GM18519 (cell line): ENCODE data around the gene RASAL2.
A peak's percentile ranks its signal among the peaks of the same experiment; 100 is the strongest.
"Not testable (repeated sequence)": the region's sequence is repeated elsewhere in the genome, so short reads cannot be mapped to it uniquely, and the experiment has no call there.

Experiments used
- ATAC-seq: cut with Tn5 transposase; IDR thresholded peaks from one replicate; pipeline ENCODE4 v1.9.1; 2021; ENCODE audit warnings: mild to moderate bottlenecking, moderate library complexity; ENCODE audit not compliant: unreplicated experiment, low FRiP score

The RASAL2 gene

GRCh38 chr1:178500091-178500770 is 406.3 kb downstream of the RASAL2 start:
- no peak for ATAC-seq

- ATAC-seq, result no peak
Observed at GRCh38 chr1:178500936-178501554, 407.1 kb downstream of the RASAL2 start.

- ATAC-seq, result peak; percentile 89
Observed at GRCh38 chr1:178501705-178502329, 407.9 kb downstream of the RASAL2 start.

GRCh38 chr1:178502330-178502714 is 408.4 kb downstream of the RASAL2 start:
- no peak for ATAC-seq

- ATAC-seq, result no peak
Observed at GRCh38 chr1:178502856-178503255, 409.0 kb downstream of the RASAL2 start.

- not testable (repeated sequence) for ATAC-seq
Observed at GRCh38 chr1:178503316-178503715, 409.4 kb downstream of the RASAL2 start.

- no peak for ATAC-seq
Observed at GRCh38 chr1:178503849-178504248, 409.9 kb downstream of the RASAL2 start.

GRCh38 chr1:178504286-178504685 is 410.4 kb downstream of the RASAL2 start:
- no peak for ATAC-seq

GRCh38 chr1:178506177-178506576 is 412.3 kb downstream of the RASAL2 start:
- no peak for ATAC-seq

GRCh38 chr1:178506669-178507068 is 412.8 kb downstream of the RASAL2 start:
- ATAC-seq, result no peak

- no peak for ATAC-seq
Observed at GRCh38 chr1:178509414-178510007, 415.6 kb downstream of the RASAL2 start.

GRCh38 chr1:178510155-178510554 is 416.3 kb downstream of the RASAL2 start:
- no peak for ATAC-seq

GRCh38 chr1:178512566-178513277 is 418.8 kb downstream of the RASAL2 start, which contains the start of gene TEX35:
Gene TEX35 (plus strand): TSS chr1:178513109. CDS start chr1:178513189, 80 bp downstream.
- ATAC-seq, result no peak

- ATAC-seq, result no peak
Observed at GRCh38 chr1:178513278-178513983, 419.5 kb downstream of the RASAL2 start.

GRCh38 chr1:178516110-178516509 is 422.2 kb downstream of the RASAL2 start:
- ATAC-seq, result no peak

- no peak for ATAC-seq
Observed at GRCh38 chr1:178518894-178519293, 425.0 kb downstream of the RASAL2 start.

- ATAC-seq, result no peak
Observed at GRCh38 chr1:178520803-178521202, 426.9 kb downstream of the RASAL2 start.

GRCh38 chr1:178521241-178521640 is 427.3 kb downstream of the RASAL2 start:
- no peak for ATAC-seq

- ATAC-seq, result no peak
Observed at GRCh38 chr1:178527117-178527516, 433.2 kb downstream of the RASAL2 start.
